Heart left ventricle (tissue), 13 donors: Measurements from ENCODE around the gene SEPTIN10.

Source experiments
- CTCF ChIP-seq, 12 donors: fragments of 200-600 bp; sonication (generic) in 4 of 12; IDR thresholded peaks; one replicate each; pipeline versions ENCODE4 v1.5.0 to v1.8.0; 2018 to 2022; ENCODE audit warnings: antibody characterized with exemption in 12 of 12, mild to moderate bottlenecking in 5 of 12
- POLR2A ChIP-seq, 2 donors: fragments of 450-650 bp; IDR thresholded peaks; one replicate each; pipeline ENCODE4 v1.6.1; 2017; ENCODE audit warnings: antibody characterized with exemption in 2 of 2, mild to moderate bottlenecking in 2 of 2, moderate library complexity in 2 of 2
- donor health status: ischemic (EF 13 %, LVEDD 7.1; RV severe dilation, severe dysfunction).
- donor health status: DM: no; HTN: yes; CAD: no.
- donor health status: DM: no; HTN: no; CAD: no.
- donor health status: ischemic (EF 25% LVEDD 6.9; RV normal size, moderate dysfunction).
- donor health status: ischemic (EF 25% LVEDD 5.7; RV mildly dilated, moderate dysfunction).
- donor health status: ischemic (EF 35%, LVEDD 5.7; RV mildly dilated, moderate dysfunction).
- donor health status: nonischemic (EF 11% LVEDD 7.7; RV severe dilation, severe dysfunction).
- donor health status: DM: yes; HTN: yes; CAD: no.
- donor health status: PGD.
- donor health status: ischemic (EF 29% LVEDD 5.4; RV normal size, mild dysfunction).
- donor health status: nonischemic (EF 23%, LVEDD 6.1; RV moderate dilation, normal function).

DNA sequence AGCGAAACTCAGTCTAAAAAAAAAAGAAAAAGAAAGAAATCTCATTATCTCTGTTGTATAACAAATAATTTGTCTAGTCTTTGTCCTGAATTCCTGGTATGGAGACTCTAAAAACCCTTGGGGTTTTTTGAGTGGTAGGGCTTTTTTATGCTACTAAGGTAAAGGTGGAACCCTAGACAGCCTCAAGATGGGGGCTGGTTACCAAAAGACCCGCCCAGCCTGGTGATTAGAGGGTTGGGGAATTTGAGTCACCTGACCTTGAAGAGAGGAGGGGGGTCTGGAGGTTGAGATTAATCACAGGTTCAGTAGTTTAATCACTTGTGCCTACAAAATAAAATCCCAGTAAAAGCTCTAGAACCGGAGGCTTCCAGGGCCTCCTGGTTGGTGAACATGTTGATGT, 18.0 kb upstream of the SEPTIN10 start:
- TF ChIP-seq POLR2A (IDR thresholded peaks at IDR 0.05) (no peak), CTCF (IDR thresholded peaks at IDR 0.05) (no peak)
